ENCODE measurements around the gene PLEKHO2.

DNA sequence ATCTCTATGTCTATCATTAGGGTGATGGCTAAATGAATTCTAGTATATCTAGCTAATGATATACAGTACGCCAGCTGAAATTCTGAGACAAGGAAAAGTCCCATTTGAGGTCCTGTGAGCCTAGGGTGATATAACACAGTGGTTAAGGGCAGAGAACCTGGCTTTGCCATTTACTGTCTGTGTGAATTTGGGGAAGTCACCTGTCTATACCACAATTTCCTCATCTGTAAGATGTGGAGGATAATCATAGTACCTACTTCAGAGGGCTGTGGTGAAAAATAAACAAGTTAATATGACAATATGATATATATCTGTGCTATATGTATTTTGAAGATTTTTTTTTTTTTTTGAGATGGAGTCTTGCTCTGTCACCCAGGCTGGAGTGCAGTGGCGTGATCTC lies 60.2 kb downstream of the PLEKHO2 start:
- TF ChIP-seq, protein P1, sequence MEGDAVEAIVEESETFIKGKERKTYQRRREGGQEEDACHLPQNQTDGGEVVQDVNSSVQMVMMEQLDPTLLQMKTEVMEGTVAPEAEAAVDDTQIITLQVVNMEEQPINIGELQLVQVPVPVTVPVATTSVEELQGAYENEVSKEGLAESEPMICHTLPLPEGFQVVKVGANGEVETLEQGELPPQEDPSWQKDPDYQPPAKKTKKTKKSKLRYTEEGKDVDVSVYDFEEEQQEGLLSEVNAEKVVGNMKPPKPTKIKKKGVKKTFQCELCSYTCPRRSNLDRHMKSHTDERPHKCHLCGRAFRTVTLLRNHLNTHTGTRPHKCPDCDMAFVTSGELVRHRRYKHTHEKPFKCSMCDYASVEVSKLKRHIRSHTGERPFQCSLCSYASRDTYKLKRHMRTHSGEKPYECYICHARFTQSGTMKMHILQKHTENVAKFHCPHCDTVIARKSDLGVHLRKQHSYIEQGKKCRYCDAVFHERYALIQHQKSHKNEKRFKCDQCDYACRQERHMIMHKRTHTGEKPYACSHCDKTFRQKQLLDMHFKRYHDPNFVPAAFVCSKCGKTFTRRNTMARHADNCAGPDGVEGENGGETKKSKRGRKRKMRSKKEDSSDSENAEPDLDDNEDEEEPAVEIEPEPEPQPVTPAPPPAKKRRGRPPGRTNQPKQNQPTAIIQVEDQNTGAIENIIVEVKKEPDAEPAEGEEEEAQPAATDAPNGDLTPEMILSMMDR (conservative IDR thresholded peaks at IDR 0.05; ENCODE audit: low read depth in 2 of 2): no peak
- TF ChIP-seq EZH2phosphoT487 (IDR thresholded peaks at IDR 0.05; ENCODE audit: unreplicated experiment) (no peak), EZH2 (IDR thresholded peaks at IDR 0.05; ENCODE audit: low read depth, unreplicated experiment) (no peak), REST (IDR thresholded peaks at IDR 0.05; ENCODE audit: unreplicated experiment) (no peak), ETS1 (IDR thresholded peaks at IDR 0.05) (no peak), ZNF331 (CRISPR knock-in tag; IDR thresholded peaks at IDR 0.05; ENCODE audit: low read depth) (no peak), CREB1 (CRISPR knock-in tag; IDR thresholded peaks at IDR 0.05; ENCODE audit: low read depth) (no peak), POLR2AphosphoS5 (IDR thresholded peaks at IDR 0.05; ENCODE audit: low read depth) (no peak), STAT1 (IDR thresholded peaks at IDR 0.05; ENCODE audit: unreplicated experiment) (no peak), JUNB (IDR thresholded peaks at IDR 0.05; ENCODE audit: unreplicated experiment) (no peak), ZNF114 (CRISPR knock-in tag; IDR thresholded peaks at IDR 0.05) (no peak)
